Heart right ventricle (tissue), 16 donors: ENCODE data around the gene PP2D1. TPM values are rescaled to one million over a fixed set of nuclear protein-coding genes. Genes with fewer than 3 reads are reported as not detected.

Source experiments
- ATAC-seq, 8 donors: fragments of 200-7000 bp; cut with Tn5 transposase; one replicate each; pipeline ENCODE4 v1.9.1; 2020; ENCODE audit warnings: mild to moderate bottlenecking in 8 of 8, moderate library complexity in 8 of 8, moderate number of reproducible peaks in 1 of 8
- DNase-seq, 2 donors: peaks; one replicate each; pipeline ENCODE4 v3.0.0-alpha.2; 2020
- H3K27ac ChIP-seq, 10 donors: fragments of 200-600 bp; sonication (generic) in 2 of 10; one replicate each; pipeline versions ENCODE4 v1.5.0 to v1.8.0; 2020 to 2022; ENCODE audit warnings: mild to moderate bottlenecking in 3 of 10
- H3K27me3 ChIP-seq, 7 donors: fragments of 200-600 bp; one replicate each; pipeline ENCODE4 v1.8.0; 2021 to 2022; ENCODE audit warnings: mild to moderate bottlenecking in 2 of 7
- H3K36me3 ChIP-seq, 9 donors: fragments of 200-600 bp; sonication (generic) in 1 of 9; one replicate each; pipeline versions ENCODE4 v1.5.0 to v1.8.0; 2020 to 2022; ENCODE audit warnings: mild to moderate bottlenecking in 2 of 9
- H3K4me1 ChIP-seq, 9 donors: fragments of 200-600 bp; sonication (generic) in 1 of 9; one replicate each; pipeline versions ENCODE4 v1.5.0 to v1.8.0; 2020 to 2022; ENCODE audit warnings: mild to moderate bottlenecking in 4 of 9
- H3K4me3 ChIP-seq, 10 donors: fragments of 200-600 bp; sonication (generic) in 2 of 10; one replicate each; pipeline versions ENCODE4 v1.5.0 to v1.8.0; 2020 to 2022; ENCODE audit warnings: mild to moderate bottlenecking in 7 of 10, moderate library complexity in 2 of 10
- H3K9me3 ChIP-seq, 11 donors: fragments of 200-600 bp in 10 of 11; sonication (generic) in 2 of 11; one replicate each; pipeline versions ENCODE4 v1.5.0 to v1.8.0; 2013 to 2022; ENCODE audit warnings: mild to moderate bottlenecking in 2 of 11, control low read depth in 1 of 11, moderate library complexity in 1 of 11
- WGBS, 2 donors: extraction: QIAGEN DNeasy Blood & Tissue Kit; methylation state at CpG; one replicate each; pipeline ENCODE4 v1.1.7; 2013; ENCODE audit warnings: inconsistent platforms in 1 of 2; 5-methylcytosine and 5-hydroxymethylcytosine counted together
- intact Hi-C, 10 donors: fragments of 100-400 bp; cut with DNase I; formaldehyde crosslinking; loops; one replicate each; pipeline versions ENCODE4 v1.11.1 to v1.14.2; 2022
- polyA plus RNA-seq, 2 donors: library from polyadenylated mRNA; stranded (reverse); fragments of 200-250 nt; gene quantifications; one replicate each; pipeline ENCODE4 v1.2.3, GENCODE V29; 2013
- total RNA-seq, 10 donors: library from RNA; stranded (reverse); fragmentation: NEBNext Ultra II Directional in 3 of 10; extraction: Animal tissue kit (Norgen Biotek cat#: 25700) in 3 of 10; gene quantifications; one replicate each; pipeline versions ENCODE4 v1.2.1 to v1.2.4, GENCODE V29; 2021 to 2023
- TF ChIP-seq, protein P1 (sequence below), 9 donors: fragments of 200-600 bp; sonication (generic) in 2 of 9; IDR thresholded peaks; one replicate each; pipeline versions ENCODE4 v1.5.0 to v1.8.0; 2021 to 2022; ENCODE audit warnings: antibody characterized with exemption in 9 of 9, mild to moderate bottlenecking in 5 of 9, moderate library complexity in 1 of 9
- donor health status: Arrhythmogenic right ventricular cardiomyopathy.
- donor health status: ischemic (EF 13 %, LVEDD 7.1; RV severe dilation, severe dysfunction).
- donor health status: healthy with polysubstance abuse.
- donor health status: DM: no; HTN: yes; CAD: no.
- donor health status: DM: no; HTN: no; CAD: no.
- donor health status: ischemic (EF 25% LVEDD 6.9; RV normal size, moderate dysfunction).
- donor health status: ischemic (EF 25% LVEDD 5.7; RV mildly dilated, moderate dysfunction).
- donor health status: healthy.
- donor health status: DM: yes; HTN: yes; CAD: no.
- donor health status: Ischemic cardiomyopathy.
- donor health status: ischemic (EF 35%, LVEDD 5.7; RV mildly dilated, moderate dysfunction).
- donor health status: nonischemic (EF 11% LVEDD 7.7; RV severe dilation, severe dysfunction).
- donor health status: DM: yes; HTN: yes; CAD: no.
- donor health status: PGD.
- donor health status: ischemic (EF 29% LVEDD 5.4; RV normal size, mild dysfunction).
- donor health status: nonischemic (EF 23%, LVEDD 6.1; RV moderate dilation, normal function).

Gene PP2D1
- total and polyA plus RNA-seq, 12 donors = not detected

DNA sequence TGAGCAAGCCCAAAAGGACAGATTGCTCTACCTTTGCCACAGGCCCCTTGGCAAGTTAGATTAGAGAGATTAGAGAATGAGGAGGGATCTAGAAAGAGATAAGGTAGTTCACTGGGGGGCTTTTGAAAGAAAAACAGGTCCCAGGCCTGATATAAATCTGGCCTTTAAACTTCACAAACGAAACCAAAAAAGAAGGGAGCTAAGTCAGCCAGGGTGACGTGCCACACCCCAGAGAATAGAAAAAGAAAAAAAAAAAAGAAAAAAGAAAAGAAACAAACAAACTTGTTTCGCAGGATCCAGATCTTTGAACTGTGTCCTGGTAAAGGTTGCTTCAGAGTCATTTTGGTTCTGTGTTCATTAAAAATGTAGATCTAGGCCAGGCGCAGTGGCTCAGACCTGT, 31.8 kb upstream of the PP2D1 start:
- no peaks in the 10 kb centered on the region for H3K9me3 ChIP-seq
- no peak for DNase-seq
- ATAC-seq = no peak
- intact Hi-C loops = loop anchor here in 7 of 10 donors (5.0 to 10.0 kb wide), 6 partner anchors 38 to 157 kb away; partner anchors contain the start of genes RAB5A (in 4 of the 7) and SGO1 (in 4 of the 7)
- peak overlapping the region in 9 of 10 donors; percentile 42 to 99 (median 98) for H3K27ac ChIP-seq
- no peaks in the 10 kb centered on the region for H3K27me3 ChIP-seq
- no peaks in the 10 kb centered on the region for H3K36me3 ChIP-seq
- 59 to 69% methylated on average over 4 of the region's 4 CpGs for WGBS, 2 donors
- peak overlapping the region in 8 of 10 donors; percentile 2 to 44 (median 24) for H3K4me3 ChIP-seq
- TF ChIP-seq, protein P1, sequence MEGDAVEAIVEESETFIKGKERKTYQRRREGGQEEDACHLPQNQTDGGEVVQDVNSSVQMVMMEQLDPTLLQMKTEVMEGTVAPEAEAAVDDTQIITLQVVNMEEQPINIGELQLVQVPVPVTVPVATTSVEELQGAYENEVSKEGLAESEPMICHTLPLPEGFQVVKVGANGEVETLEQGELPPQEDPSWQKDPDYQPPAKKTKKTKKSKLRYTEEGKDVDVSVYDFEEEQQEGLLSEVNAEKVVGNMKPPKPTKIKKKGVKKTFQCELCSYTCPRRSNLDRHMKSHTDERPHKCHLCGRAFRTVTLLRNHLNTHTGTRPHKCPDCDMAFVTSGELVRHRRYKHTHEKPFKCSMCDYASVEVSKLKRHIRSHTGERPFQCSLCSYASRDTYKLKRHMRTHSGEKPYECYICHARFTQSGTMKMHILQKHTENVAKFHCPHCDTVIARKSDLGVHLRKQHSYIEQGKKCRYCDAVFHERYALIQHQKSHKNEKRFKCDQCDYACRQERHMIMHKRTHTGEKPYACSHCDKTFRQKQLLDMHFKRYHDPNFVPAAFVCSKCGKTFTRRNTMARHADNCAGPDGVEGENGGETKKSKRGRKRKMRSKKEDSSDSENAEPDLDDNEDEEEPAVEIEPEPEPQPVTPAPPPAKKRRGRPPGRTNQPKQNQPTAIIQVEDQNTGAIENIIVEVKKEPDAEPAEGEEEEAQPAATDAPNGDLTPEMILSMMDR (IDR thresholded peaks at IDR 0.05) = no peak
- peaks cover 11 to 75% (median 63%) of the 10 kb centered on the region in 9 donors for H3K4me1 ChIP-seq

DNA sequence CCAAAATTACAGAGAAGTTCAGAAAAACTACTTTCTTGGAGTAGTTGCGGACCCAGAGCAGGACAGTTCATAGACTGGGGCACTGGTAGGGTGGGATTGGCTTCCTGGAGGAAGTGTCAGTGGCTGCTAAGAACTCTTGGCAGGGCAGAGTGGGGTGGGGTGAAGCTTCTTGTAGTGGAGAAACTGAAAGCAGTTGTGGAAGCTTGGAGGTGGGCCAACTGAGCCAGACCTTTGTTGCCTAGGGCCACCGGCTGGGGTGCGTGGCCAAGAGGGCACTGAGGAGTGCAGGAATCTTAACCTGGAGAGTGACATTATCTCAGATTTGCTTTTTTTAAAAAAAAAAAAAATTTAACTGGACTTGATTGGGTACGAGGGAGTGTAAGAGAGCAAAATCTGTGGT, 31.3 kb upstream of the PP2D1 start:
- 14 to 25% methylated on average over 4 of the region's 4 CpGs for WGBS, 2 donors
- intact Hi-C loops = loop anchor here in 7 of 10 donors (5.0 to 10.0 kb wide), 6 partner anchors 39 to 156 kb away; partner anchors contain the start of genes RAB5A (in 4 of the 7) and SGO1 (in 4 of the 7)
- peak overlapping the region in 9 of 10 donors; percentile 42 to 99 (median 98) for H3K27ac ChIP-seq

DNA sequence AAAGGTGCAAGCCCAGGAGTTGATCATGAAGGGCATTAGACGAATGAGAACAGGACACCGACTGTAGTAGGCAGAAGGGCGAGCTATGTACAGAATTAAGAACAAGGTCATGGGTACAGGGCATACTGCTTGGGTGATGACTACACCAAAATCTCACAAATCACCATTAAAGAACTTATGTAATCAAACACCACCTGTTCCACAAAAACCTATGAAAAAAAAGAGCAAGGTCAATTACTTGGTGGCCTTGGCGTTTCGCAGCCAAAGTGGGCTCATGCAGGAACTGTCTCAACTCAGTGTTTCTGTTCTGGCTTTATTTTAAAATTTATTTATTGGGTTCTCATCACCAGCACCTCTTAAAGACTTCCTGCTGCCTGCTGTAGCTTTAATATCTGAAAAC, 30.3 kb upstream of the PP2D1 start:
- peak overlapping the region in 9 of 10 donors; percentile 2 to 99 (median 98) for H3K27ac ChIP-seq
- 42 to 73% methylated on average over 5 of the region's 5 CpGs for WGBS, 2 donors
- H3K4me1 ChIP-seq = peaks cover 11 to 72% (median 57%) of the 10 kb centered on the region in 9 donors
- no peaks in the 10 kb centered on the region for H3K27me3 ChIP-seq
- intact Hi-C loops = loop anchor here in 7 of 10 donors (5.0 to 10.0 kb wide), 6 partner anchors 40 to 155 kb away; partner anchors contain the start of genes RAB5A (in 4 of the 7) and SGO1 (in 4 of the 7)
- H3K9me3 ChIP-seq = no peaks in the 10 kb centered on the region
- ATAC-seq = no peak
- H3K4me3 ChIP-seq = peak overlapping the region in 4 of 10 donors; percentile 44 to 91 (median 76)
- no peaks in the 10 kb centered on the region for H3K36me3 ChIP-seq
- TF ChIP-seq, protein P1 (IDR thresholded peaks at IDR 0.05) = no peak
- no peak for DNase-seq

More for the DNA sequence above, 31.3 kb upstream of the PP2D1 start:
- TF ChIP-seq, protein P1 (IDR thresholded peaks at IDR 0.05) = no peak
- DNase-seq (peak; percentile 83 to 92), ATAC-seq (peak in 7 of 8 donors; percentile 8 to 52 (median 32))
- Histone ChIP-seq H3K27me3 (no peaks in the 10 kb centered on the region), H3K36me3 (no peaks in the 10 kb centered on the region), H3K4me1 (peaks cover 11 to 75% (median 63%) of the 10 kb centered on the region in 9 donors), H3K4me3 (peak overlapping the region in 8 of 10 donors; percentile 2 to 44 (median 24)), H3K9me3 (no peaks in the 10 kb centered on the region)

DNA sequence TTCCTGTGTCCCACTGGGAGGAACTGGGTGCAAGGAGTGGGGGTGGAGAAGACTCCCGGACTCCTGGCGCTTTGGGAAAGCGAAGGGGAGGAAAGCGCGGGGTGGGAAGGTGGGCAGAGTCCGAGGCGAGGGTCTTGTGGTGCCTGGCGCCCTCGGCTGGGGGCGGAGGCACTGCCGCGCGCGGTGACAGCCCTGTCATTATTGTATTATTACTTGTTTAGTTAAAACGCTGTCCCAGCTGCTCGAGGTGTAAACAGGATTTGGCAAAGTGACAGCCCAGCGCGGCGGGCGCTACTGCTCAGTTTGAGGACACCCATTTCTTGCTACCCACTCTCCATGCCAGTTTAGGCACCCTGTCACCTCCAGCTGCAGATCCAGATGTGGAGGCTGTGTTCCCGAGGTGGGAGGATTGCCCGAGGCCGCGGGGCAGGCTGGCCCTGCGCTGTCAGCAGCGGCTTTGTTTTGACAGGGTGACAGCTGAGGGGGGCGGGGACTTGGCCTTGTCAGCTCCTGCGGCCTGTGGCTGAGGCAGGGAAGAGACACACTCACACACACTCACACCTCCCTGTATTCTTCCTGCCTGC, 29.2 kb upstream of the PP2D1 start:
- WGBS, 2 donors = 0 to 1% methylated on average over 28 of the region's 28 CpGs

More for the DNA sequence above, 29.2 kb upstream of the PP2D1 start:
- TF ChIP-seq, protein P1 (IDR thresholded peaks at IDR 0.05) = no peak
- H3K27ac ChIP-seq = peak overlapping the region; percentile 87 to 99 (median 98)
- intact Hi-C loops = loop anchor here in 7 of 10 donors (2.0 to 10.0 kb wide), 7 partner anchors 41 to 154 kb away; partner anchors contain the start of genes RAB5A (in 5 of the 7) and SGO1 (in 4 of the 7)
- no peaks in the 10 kb centered on the region for H3K9me3 ChIP-seq
- H3K27me3 ChIP-seq = no peaks in the 10 kb centered on the region
- DNase-seq (peak; percentile 92 to 94), ATAC-seq (peak; percentile 84 to 94 (median 90))
- no peaks in the 10 kb centered on the region for H3K36me3 ChIP-seq
- H3K4me3 ChIP-seq = peak overlapping the region; percentile 53 to 95 (median 86)
- H3K4me1 ChIP-seq = peaks cover 11 to 63% (median 48%) of the 10 kb centered on the region in 9 donors
